Activated naive CD8-positive, alpha-beta T cell treated with anti-CD3 and anti-CD28 coated beads, Interleukin-2, amount 10 ng/mL, durations not matched to agents 7 days and 5 days (primary cell): ENCODE results near the gene ADAMTS6. TPM values are rescaled to one million over a fixed set of nuclear protein-coding genes. Genes with fewer than 3 reads are reported as not detected.
A peak's percentile ranks its signal among the peaks of the same experiment; 100 is the strongest.

Experiments
- ATAC-seq: fragments of 150-1000 bp; cut with Tn5 transposase; one replicate; pipeline ENCODE4 v1.10.0; 2021; ENCODE audit warnings: low read depth, moderate library complexity
- POLR2A ChIA-PET: fragments of 350-600 bp; sonication (Branson Sonifier 250); formaldehyde crosslinking; loops from one replicate; lab custom pipeline; 2021; ENCODE audit warnings: antibody characterized with exemption; lab: Charles Lee
- DNase-seq: peaks from one replicate; pipeline ENCODE4 v3.0.0; 2021
- H3K27ac Mint-ChIP-seq: one replicate; pipeline ENCODE4 v1.8.0; 2022; ENCODE audit warnings: mild to moderate bottlenecking, mixed read lengths
- H3K27me3 Mint-ChIP-seq: one replicate; pipeline ENCODE4 v1.8.0; 2022; ENCODE audit warnings: mild to moderate bottlenecking, moderate library complexity, mixed read lengths
- H3K36me3 Mint-ChIP-seq: one replicate; pipeline ENCODE4 v1.8.0; 2021; ENCODE audit warnings: mild to moderate bottlenecking, mixed read lengths
- H3K4me1 Mint-ChIP-seq: one replicate; pipeline ENCODE4 v1.8.0; 2021; ENCODE audit warnings: mixed read lengths
- H3K4me3 Mint-ChIP-seq: one replicate; pipeline ENCODE4 v1.8.0; 2022; ENCODE audit warnings: mild to moderate bottlenecking, moderate library complexity, mixed read lengths
- H3K9me3 Mint-ChIP-seq: one replicate; pipeline ENCODE4 v1.8.0; 2021; ENCODE audit warnings: mixed read lengths
- total RNA-seq, 2 experiments: library from RNA; stranded (reverse); gene quantifications; one replicate each; pipeline ENCODE4 v1.2.3, GENCODE V29; 2021

The ADAMTS6 gene
- total RNA-seq, 2 experiments from 2014 or later: 3.7 to 4.3 TPM

- Mint-ChIP-seq H3K36me3 (peaks cover 4% of the 10 kb centered on the region), H3K4me1 (peaks cover 36% of the 10 kb centered on the region), H3K9me3 (no peaks in the 10 kb centered on the region), H3K27ac (peak overlapping the region; percentile 77), H3K4me3 (peak overlapping the region; percentile 80), H3K27me3 (peaks cover 3% of the 10 kb centered on the region)
- no peak for DNase-seq
- POLR2A ChIA-PET: interaction anchor here (0.6 to 3.2 kb wide), 6 partner anchors 55 to 619 kb away, joined by 3 to 20 read pairs (median 4); partner anchors contain the start of gene ADAMTS6
- peak; percentile 3 for ATAC-seq
These were observed 379.2 kb downstream of the ADAMTS6 start for GRCh38 chr5:65102371-65102975.

- Mint-ChIP-seq H3K27ac (no peak overlapping the region), H3K27me3 (peaks cover 3% of the 10 kb centered on the region), H3K4me3 (no peak overlapping the region), H3K9me3 (no peaks in the 10 kb centered on the region), H3K4me1 (peaks cover 36% of the 10 kb centered on the region), H3K36me3 (peaks cover 4% of the 10 kb centered on the region)
- ATAC-seq (no peak), DNase-seq (no peak)
- POLR2A ChIA-PET: interaction anchor here (3.2 kb wide), 1 partner anchor 380 kb away, joined by 20 read pairs; the partner anchor contains the start of gene ADAMTS6
These were observed 380.1 kb downstream of the ADAMTS6 start for GRCh38 chr5:65101632-65102100.

GRCh38 chr5:65100911-65101631, 380.6 kb downstream of the ADAMTS6 start:
- peaks cover 3% of the 10 kb centered on the region for H3K27me3 Mint-ChIP-seq
- peaks cover 32% of the 10 kb centered on the region for H3K4me1 Mint-ChIP-seq
- POLR2A ChIA-PET: no interaction called here
- no peaks in the 10 kb centered on the region for H3K9me3 Mint-ChIP-seq
- peaks cover under 1% of the 10 kb centered on the region for H3K36me3 Mint-ChIP-seq
- DNase-seq: no peak
- no peak overlapping the region for H3K4me3 Mint-ChIP-seq
- H3K27ac Mint-ChIP-seq: no peak overlapping the region
- no peak for ATAC-seq

Other genes starting within 250 kb of the ADAMTS6 start
- 10 to 100 TPM; 89.9 to 90.7 TPM for gene CENPK, start 81.2 kb upstream of the ADAMTS6 start, total RNA-seq
- 10 to 100 TPM; 72.7 to 78.6 TPM for gene PPWD1, start 81.4 kb upstream of the ADAMTS6 start, total RNA-seq
- 10 to 100 TPM; 13.6 to 14.6 TPM for gene TRIM23, start 142.4 kb upstream of the ADAMTS6 start, total RNA-seq
- gene SHLD3, start 143.1 kb upstream of the ADAMTS6 start, total RNA-seq: 1 to 10 TPM; 4.3 to 4.4 TPM
- 10 to 100 TPM; 18.8 to 24.1 TPM for gene TRAPPC13, start 143.1 kb upstream of the ADAMTS6 start, total RNA-seq
- 10 to 100 TPM; 25.3 to 26.9 TPM for gene SGTB, start 240.2 kb upstream of the ADAMTS6 start, total RNA-seq
- 10 to 100 TPM; 10.0 to 10.9 TPM for gene NLN, start 240.3 kb upstream of the ADAMTS6 start, total RNA-seq